GM18508 (cell line): Measurements from ENCODE around the gene OR2V2.
"Not testable (repeated sequence)": the region's sequence is repeated elsewhere in the genome, so short reads cannot be mapped to it uniquely, and the experiment has no call there.

ENCODE experiments used
- ATAC-seq: cut with Tn5 transposase; IDR thresholded peaks from one replicate; pipeline ENCODE4 v1.9.1; 2021; ENCODE audit warnings: moderate number of reproducible peaks; ENCODE audit not compliant: insufficient read depth, unreplicated experiment

Gene OR2V2

DNA sequence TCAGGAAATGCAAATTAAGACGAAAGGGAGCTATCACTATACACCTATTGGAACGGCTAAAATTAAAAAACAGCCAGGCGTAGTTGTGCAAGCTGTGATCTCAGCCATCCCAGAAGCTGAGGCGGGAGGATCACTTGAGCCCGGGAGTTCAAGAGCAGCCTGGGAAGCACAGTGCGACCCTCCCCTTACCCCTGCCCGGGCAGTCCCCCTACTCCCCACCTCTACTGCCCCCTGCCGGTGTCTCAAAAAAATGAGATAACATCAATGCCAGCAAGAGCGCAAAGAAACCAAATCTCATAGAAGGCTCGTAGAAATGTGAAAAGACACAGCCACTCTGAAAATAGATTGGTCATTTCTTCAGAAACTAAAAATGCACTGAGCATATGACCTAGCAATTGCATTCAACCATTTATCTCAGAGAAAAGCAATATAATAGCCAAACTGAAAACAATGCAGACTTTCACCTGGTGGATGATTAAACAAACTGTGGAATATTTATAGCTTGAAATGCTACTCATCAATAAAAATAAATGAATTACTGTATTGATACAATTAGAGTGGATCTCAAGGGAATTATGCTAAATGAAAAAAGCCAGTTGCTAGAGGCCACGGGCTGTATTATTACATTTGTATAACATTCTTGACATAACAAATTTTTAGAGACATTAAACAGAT, 20.6 kb downstream of the OR2V2 start:
- no peak for ATAC-seq

DNA sequence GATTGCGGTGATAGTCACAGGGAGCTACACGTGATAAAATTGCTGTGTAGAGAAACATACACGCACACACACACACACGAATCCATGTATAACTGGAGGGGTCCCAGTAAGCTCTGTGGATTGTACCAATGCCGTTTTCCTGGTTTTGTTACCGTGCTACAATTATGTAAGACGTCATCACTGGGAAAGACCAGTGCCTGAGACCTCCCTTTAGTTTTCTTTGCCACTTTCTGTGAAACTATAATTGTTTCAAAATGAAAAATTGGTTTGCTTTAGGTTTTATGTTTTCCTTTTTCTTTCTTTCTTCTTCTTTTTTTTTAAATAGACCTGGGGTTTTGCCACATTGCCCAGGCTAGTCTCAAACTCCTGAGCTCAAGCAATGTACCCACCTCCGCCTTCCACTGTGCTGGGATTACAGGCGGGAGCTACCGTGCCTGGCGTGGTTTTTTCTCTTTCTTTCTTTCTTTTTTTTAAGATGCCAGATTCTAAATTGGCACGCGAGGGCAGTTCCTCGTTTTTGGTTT, 21.3 kb downstream of the OR2V2 start:
- ATAC-seq = no peak

DNA sequence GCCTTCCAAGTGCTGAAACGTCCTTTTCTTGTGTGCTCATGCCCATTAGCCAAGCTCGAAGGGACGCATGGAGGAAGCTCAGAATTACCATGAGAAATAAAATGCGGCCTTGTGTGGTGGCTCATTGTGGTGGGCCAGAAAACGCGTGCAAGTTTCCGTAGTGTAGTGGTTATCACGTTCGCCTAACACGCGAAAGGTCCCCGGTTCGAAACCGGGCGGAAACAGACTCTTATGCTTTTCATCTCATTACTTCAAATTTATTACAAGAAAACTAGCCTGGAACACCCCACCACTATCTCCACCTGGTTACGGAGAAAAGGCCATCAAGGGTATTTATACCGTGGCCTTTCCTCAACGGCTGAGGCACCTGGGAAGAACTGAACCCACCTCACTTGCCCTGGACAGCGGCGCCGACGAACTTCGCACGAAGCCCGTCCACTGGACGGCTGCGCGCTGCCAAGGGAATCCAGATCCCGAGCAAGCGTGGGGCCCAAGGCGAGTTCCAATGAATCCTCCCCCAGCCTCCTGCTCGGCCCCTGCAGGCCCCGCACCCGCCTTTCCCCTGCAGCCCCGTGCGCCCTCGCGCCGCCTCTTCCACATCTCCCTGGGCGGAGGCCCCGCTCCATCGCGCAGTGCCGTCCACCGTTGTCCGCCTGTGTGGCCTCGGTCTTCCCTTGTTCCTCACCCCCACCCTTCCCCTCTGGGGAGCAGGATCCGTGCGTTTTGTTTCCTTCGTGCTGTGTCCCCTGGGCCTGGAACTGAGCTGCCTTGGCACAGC, 22.3 kb downstream of the OR2V2 start:
- not testable (repeated sequence) for ATAC-seq

DNA sequence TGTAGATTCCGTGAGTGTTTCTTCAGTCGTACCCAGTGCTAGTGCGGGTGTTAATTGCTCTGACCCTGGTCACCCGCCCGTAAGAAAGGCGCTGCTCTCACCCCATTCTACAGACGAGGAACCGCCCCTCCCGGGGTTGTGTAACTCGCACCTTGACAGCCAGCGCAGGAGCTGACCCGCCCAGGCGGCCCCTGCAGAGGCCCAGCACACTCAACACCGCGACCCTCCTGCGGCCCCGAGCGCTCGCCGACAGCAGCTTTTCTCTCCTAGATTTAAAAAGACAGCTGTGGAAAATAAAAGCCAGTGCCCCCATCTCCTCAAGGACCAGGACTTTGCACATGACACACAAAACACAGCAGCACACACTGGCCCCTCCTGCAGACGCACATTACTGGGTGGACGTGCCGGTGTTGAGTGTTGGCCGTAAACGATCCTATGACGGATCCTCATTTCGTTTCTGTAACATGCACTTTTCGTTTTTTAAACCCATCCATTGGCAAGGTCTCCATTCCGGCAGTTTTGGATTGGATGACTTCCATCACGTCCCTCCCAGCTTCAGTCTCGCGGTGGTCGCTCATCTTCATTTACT, 22.9 kb downstream of the OR2V2 start:
- ATAC-seq = no peak

DNA sequence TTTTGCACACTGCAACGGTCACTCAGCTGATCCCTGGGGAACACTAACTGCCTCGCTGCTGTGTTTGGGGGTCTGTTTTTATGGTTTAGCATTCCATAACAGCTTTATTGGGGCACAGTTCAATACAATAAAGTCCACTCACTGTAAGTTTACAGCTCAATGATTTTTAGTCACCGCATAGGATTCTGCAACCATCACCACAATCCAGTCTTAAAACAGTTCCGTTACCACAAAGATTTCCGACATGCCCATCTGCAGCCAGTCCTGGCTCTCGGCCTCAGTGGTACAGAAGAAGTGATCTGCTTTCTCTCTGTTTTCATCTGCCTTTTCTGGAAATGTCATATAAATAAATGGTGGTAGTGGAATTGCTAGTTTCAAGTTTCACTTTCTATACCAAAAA, 23.6 kb downstream of the OR2V2 start:
- no peak for ATAC-seq

DNA sequence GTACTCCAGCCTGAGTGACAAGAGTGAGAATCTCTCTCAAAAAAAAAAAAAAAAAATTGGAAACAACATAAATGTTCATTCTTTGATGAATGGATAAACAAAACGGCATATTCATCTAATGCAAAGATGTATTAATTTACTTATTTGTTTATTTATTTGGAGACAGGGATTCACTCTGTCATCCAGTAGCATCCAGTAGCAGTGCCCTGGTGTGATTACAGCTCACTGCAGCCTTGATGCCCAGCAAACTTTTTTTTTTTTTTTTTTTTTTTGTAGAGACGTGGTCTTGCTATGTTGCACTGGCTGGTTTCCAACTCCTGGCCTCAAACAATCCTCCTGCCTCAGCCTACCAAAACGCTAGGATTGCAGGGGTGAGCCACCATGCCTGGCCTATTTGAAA, 24.4 kb downstream of the OR2V2 start:
- ATAC-seq = no peak

DNA sequence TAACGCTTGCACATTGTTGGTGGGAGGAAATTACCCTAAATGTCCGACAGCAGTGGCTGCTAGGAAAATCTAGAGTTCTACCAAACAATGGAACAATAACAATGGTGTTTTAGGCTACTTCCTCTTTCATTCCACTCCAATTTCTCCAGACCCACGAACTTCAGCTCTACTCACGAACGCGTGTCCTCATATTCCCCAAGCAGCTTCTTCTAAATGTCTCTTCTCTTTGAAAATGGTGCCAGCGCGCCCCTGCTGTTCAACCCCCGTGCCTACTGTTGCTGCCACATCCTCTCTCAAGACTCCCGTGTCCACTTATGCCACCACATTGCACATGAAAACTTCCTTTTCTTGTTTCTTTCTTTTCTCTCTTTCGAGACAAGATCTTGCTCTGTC, 25.6 kb downstream of the OR2V2 start:
- ATAC-seq = no peak

DNA sequence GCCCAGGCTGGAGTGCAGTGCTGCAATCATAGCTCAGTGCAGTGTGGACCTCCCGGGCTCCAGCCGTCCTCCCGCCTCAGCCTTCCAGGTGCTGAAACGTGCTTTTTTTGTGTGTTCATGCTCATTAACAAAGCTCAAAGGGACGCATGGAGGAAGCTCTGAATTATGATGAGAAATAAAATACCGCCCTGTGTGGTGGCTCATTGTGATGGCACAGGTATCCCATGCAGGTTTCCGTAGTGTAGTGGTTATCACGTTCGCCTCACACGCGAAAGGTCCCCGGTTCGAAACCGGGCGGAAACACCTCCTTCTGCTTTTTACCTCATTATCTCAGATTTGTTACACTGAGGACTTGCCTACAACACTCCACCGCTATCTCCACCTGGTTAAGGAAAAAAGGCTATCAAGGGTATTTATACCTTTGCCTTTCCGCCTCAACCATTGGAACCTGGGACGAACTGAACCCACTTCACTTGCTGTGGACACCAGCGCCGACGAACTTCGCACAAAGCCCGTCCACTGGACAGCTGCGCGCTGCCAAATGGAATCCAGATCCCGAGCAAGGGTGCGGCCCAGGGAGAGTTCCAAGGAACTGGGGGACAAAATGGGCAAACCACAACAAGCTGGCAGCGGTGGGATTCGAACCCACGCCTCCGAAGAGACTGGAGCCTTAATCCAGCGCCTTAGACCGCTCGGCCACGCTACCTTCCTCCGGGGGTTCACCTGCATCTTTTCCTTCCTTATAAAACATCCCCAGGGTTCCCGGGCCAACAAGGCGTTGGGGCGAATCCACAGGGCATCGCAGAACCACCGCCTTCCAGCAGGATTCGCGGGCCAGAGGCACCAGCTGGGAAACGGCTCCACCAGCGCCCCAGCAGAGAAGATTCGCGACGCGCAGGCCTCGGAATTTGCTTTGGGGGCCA, 26.3 kb downstream of the OR2V2 start:
- ATAC-seq = no peak

DNA sequence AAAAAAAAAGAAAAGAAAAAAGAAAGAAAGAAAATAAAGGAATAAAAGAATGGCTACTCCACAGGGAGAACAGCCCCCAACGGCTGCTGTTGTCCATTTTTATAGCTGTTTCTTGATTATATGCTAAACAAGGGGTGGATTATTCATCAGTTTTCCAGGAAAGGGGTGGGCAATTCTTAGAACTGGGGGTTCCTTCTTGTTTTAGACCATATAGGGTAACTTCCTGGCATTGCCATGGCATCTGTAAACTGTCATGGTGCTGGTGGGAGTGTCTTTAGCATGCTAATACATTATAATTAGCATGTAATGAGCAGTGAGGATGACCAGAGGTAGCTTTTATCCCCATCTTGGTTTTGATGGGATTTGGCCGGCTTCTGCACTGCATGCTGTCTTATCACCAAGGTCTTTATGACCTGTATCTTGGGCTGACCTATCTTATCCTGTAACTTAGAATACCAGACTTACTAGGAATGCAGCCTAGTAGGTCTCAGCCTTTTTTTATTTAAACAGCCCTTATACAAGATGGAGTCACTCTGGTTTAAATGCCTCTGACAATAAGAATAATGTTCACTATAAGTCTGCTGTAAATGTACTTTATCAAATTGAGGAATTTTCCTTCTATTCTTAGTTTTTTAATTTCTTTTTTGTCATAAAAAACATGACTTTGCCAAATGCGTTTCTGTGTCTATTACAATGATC, 29.0 kb downstream of the OR2V2 start:
- no peak for ATAC-seq

DNA sequence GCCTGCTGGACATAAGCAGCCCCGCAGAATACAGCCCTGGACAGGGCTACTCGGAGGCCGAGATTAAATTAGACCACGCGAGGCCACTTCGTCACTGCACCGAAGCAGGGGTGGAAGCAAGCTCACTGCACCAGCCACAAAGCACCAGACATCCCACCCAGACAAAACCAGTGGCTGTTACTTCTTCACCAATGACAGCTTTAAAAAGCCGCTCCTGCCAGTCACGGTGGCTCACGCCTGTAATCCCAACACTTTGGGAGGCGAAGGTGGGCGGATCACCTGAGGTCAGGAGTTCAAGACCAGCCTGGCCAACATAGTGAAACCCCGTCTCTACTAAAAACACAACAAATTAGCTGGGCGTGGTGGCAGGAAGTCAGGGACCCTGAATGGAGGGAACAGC, 30.2 kb downstream of the OR2V2 start:
- ATAC-seq = not testable (repeated sequence)

DNA sequence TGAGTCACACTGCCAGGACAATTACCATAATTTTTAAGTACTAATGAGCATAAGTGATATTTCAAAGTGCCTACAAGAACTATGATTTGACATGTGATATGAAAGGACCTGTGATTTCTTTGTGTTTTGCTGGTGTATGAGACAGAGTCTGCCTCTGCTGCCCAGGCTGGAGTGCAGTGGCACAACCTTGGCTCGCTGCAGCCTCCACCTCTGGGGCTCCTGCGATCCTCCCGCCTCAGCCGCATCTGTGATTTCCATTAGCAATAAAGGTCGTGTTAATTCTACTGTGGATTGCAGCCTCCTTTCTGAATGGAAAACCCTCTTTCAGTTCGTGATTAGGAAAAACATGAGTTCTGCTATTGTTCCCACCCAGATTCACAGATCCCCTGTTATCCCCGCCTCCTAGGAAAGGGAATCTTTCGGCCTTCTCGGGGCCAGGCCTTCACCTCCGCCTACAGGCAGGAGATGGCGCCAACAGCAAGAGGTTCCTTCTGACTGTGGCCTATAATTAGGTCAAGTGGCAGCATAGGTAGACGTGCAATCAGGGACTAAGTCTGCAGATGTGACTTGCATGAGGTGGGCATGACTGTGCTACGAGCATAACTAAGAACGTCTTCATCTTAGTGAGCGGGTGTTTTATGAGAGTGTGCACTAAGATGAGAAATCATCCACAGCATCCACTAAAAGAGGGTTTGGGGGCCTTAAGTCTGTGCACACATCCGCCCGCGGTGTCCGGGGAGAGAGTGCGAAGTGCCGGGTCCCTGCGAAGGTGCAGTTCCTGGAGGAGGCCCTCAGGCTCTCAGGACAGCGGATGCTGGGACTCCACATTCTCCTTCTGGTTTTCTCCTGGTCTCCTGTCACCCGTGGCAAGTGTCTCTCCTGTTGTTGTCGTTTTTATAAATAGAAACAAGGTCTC, 34.5 kb downstream of the OR2V2 start:
- no peak for ATAC-seq

DNA sequence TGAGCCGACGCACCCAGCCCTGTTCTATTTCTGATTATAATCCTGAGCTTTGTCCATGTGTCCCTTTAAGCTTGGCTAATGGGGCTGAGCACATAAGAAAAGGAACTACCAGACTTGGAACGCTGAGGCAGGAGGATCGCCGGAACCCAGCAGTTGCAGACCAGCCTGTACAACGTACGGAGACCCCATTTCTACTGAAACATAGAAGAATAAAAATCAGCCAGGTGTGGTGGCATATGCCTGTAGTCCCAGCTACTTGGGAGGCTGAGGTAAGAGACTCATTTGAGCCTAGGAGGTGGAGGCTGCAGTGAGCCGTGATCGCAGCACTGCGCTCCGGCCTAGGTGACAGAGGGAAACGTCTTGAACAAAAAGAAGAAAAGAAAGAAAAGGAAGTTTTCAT, 35.3 kb downstream of the OR2V2 start:
- ATAC-seq = no peak

DNA sequence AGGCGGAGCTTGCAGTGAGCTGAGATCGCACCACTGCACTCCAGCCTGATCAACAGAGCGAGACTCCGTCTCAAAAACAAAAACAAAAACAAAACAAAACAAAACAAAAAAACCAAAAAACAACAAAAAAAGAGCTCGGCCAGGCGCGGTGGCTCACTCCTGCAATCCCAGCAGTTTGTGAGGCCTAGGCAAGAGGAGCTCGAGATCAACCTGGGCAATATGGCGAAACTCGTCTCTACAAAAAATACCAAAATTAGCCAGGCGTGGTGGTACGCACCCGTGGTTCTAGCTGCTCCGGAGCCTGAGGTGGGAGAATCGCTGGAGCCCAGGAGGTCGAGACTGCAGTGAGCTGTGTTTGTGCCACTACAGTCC, 37.4 kb downstream of the OR2V2 start:
- ATAC-seq = no peak

DNA sequence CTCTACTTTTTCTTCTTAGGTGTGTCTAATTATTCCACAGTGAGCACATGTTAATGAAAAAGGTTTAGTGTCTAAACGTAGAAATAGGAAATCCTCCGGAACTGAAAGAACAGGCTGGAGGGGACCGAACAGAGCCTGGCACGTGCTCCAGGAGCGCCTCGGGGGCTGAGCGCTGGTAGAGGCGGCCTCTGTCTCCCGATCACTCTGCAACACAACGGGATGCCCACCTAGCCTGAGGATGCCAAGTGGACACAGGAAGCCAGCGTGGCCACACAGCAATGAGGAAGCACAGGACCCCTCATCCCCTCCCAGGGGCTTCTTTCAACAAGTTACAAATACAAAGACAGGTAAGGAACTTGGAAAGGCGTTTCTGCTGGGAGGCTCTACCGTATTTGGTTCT, 38.2 kb downstream of the OR2V2 start:
- no peak for ATAC-seq

DNA sequence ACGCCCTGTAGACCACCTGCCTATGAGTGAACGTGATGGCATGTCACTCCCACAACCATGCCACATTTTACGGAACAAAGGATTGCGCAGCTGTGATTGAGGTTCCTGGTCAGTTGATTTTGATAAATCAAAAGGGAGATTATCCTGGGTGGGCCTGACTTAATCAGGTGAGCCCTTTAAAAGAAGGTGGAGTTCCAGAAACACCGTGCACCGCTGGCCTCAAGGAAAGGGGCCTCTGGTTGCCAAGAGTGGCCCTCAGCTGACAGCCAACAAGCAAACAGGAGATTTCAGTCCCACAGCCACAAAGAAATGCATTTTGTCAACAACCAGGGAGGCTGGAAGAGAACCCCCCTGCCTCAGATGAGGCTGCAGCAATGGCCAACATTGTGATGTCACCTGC, 38.6 kb downstream of the OR2V2 start:
- no peak for ATAC-seq

DNA sequence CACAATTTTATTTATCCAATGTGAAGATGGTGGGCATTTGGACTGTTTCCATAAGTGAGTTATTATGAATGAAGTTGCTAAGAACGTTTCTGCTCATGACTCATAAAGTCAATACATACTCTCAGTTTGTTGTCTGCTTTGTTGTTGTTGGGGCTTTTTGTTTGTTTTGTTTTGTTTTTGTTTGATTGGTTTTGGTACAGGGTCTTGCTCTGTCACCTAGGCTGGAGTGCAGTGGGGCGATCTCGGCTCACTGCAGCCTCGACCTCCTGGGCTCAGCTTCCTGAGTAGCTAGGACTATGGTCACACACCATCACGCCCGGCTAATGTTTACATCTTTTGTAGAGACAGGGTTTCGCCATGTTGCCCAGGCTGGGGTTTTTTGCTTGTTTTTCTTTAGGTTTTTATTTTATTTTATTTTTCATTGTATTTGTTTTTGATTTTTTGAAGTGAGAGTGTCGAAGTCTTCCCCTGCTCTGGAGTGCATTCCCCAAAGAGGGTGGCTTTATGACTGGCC, 39.7 kb downstream of the OR2V2 start:
- no peak for ATAC-seq

DNA sequence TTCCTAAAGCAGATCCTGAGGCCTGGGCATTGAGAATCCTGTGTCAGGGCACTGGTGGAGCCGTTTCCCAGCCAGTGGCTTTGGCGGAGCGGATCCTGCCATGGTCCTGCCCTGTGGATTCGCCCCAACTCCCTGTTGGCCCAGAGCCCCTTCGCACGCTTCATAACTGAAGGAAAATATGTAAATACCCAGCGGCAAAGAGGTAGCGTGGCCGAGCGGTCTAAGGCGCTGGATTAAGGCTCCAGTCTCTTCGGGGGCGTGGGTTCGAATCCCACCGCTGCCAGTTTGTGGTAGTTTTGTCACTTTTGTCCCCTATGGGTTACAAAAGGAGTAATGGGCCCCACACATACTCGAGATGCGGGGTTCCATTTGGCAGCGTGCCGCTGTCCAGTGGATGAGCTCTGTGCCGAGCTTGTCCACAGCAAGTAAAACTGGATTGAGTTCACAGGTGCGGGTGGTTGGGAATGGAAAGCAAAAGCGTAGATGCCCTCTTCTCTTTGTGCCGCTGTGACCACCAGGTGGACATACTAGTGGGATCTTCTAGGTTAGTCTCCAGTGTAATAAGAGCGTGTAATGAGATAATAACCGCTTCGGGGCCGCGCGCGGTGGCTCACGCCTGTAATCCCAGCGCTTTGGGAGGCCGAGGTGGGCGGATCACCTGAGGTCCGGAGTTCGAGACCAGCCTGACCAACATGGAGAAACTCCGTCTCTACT, 40.3 kb downstream of the OR2V2 start:
- ATAC-seq = no peak
